GM06990 (cell line): Measurements from ENCODE around the gene WHRN.

Source experiments
- DNase-seq: peaks from one replicate; pipeline ENCODE4 v3.0.0-alpha.2; 2011; ENCODE audit not compliant: insufficient read length; ENCODE audit errors: extremely low read depth
- H3K27me3 ChIP-seq: replicated peaks from 2 replicates; pipeline ENCODE4 v1.6.0; 2011; ENCODE audit warnings: low read length; ENCODE audit not compliant: control insufficient read depth, insufficient read depth
- H3K36me3 ChIP-seq: 2 replicates; pipeline ENCODE4 v1.5.1; 2011; ENCODE audit warnings: low read length; ENCODE audit not compliant: control insufficient read depth, insufficient read depth
- H3K4me3 ChIP-seq: replicated peaks from 2 replicates; pipeline ENCODE4 v1.5.1; 2011; ENCODE audit warnings: low read depth, mild to moderate bottlenecking, control low read depth, low read length
- TF ChIP-seq, protein P1 (sequence below): IDR thresholded peaks from 2 replicates; pipeline ENCODE4 v1.5.1; 2011; ENCODE audit warnings: low read length, control low read depth, mild to moderate bottlenecking, inconsistent platforms; ENCODE audit not compliant: insufficient read depth, poor library complexity, severe bottlenecking

Gene WHRN

GRCh38 chr9:114394523-114395333, 110.5 kb downstream of the WHRN start:
- TF ChIP-seq, protein P1, sequence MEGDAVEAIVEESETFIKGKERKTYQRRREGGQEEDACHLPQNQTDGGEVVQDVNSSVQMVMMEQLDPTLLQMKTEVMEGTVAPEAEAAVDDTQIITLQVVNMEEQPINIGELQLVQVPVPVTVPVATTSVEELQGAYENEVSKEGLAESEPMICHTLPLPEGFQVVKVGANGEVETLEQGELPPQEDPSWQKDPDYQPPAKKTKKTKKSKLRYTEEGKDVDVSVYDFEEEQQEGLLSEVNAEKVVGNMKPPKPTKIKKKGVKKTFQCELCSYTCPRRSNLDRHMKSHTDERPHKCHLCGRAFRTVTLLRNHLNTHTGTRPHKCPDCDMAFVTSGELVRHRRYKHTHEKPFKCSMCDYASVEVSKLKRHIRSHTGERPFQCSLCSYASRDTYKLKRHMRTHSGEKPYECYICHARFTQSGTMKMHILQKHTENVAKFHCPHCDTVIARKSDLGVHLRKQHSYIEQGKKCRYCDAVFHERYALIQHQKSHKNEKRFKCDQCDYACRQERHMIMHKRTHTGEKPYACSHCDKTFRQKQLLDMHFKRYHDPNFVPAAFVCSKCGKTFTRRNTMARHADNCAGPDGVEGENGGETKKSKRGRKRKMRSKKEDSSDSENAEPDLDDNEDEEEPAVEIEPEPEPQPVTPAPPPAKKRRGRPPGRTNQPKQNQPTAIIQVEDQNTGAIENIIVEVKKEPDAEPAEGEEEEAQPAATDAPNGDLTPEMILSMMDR: no peak
- DNase-seq: no peak
- Histone ChIP-seq H3K36me3 (peaks cover 6% of the 10 kb centered on the region), H3K27me3 (no peaks in the 10 kb centered on the region), H3K4me3 (no peak overlapping the region)

DNA sequence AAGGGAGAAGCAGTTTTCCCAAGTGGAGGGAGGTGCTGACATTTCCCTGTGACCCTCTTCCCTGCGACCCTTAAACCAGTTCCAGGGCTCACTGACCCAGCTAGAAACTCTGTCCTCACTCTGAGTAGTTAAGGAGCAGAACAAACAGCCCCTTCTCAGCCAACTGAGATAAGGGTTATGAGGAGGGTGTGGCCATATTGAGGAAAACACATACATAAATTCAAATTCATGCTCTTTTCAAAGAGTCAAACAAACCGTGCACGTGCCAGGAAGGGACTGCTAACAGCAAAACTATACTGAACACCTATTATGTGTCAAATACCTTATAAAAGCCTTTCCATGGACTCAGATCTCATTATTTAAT, 112.5 kb downstream of the WHRN start:
- Histone ChIP-seq H3K27me3 (no peaks in the 10 kb centered on the region), H3K4me3 (no peak overlapping the region), H3K36me3 (peaks cover 7% of the 10 kb centered on the region)
- TF ChIP-seq, protein P1: no peak
- DNase-seq: no peak

DNA sequence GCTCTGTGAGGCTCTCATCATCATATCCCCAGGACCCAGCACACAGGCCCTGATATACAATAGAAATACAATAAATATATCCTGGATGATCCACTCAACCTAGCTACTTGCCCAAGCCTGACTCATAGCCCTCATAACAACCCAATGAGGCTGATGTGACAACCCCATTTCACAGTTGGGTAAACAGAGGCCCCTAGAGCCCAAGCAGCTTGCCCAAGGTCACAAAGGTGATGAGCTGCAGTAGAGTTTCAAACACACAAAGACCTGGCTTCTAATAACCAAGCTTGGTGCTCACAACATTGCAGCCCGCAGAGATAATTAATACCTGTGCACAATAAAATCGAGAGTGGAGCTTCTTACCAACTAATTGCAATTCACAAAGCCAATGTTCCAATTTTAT, 114.3 kb downstream of the WHRN start:
- Histone ChIP-seq H3K27me3 (no peaks in the 10 kb centered on the region), H3K4me3 (no peak overlapping the region), H3K36me3 (peaks cover 7% of the 10 kb centered on the region)
- DNase-seq: no peak
- TF ChIP-seq, protein P1: no peak

- TF ChIP-seq, protein P1: peak; percentile 37
- Histone ChIP-seq H3K36me3 (peaks cover 7% of the 10 kb centered on the region), H3K4me3 (peak overlapping the region; percentile 91), H3K27me3 (no peaks in the 10 kb centered on the region)
- no peak for DNase-seq
Measured at GRCh38 chr9:114389612-114390368, 115.5 kb downstream of the WHRN start.

DNA sequence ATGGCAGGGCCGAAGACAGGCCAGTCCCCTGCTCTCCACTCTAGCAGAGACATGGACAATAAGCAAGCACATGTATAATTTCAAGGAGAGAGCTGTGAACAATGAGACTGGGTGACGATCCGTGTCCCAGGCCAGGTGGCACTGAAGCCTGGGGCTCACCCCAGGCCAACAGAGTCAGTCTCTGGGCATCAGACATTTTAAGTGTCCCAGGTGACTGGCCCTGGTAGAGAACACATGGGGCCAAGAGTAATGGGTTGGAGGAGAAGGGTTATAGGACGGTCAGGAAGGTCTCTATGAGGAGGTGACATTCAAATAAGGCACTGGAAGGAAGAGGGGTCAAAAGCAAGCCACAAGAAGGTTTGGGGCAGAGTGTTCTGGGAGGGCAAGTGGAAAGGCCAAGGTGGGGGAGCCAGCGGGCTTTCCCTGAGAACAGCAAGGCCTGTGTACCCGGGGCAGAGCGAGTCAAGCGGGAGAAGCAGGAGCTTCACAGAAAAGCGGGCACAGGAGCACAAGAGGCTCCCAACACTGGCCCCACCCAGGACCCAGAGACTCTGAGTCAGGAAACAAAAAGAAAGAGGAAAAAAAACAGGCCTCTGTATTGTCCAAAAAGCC, 116.4 kb downstream of the WHRN start:
- TF ChIP-seq, protein P1: no peak

More for the DNA sequence above, 116.4 kb downstream of the WHRN start:
- peak overlapping the region; percentile 91 for H3K4me3 ChIP-seq
- no peaks in the 10 kb centered on the region for H3K27me3 ChIP-seq
- peaks cover 6% of the 10 kb centered on the region for H3K36me3 ChIP-seq
- no peak for DNase-seq
